Astrocyte of the hippocampus (primary cell): ENCODE measurements around the gene ITPR1.
A peak's percentile ranks its signal among the peaks of the same experiment; 100 is the strongest.

ENCODE experiments used
- DNase-seq: peaks from one replicate; pipeline ENCODE4 v3.0.0; 2011; ENCODE audit warnings: low read depth, low spot score

The ITPR1 gene

GRCh38 chr3:4776399-4776979 lies 283.3 kb downstream of the ITPR1 start:
- no peak for DNase-seq

- DNase-seq: no peak
These were observed 283.9 kb downstream of the ITPR1 start for GRCh38 chr3:4776980-4777581.

GRCh38 chr3:4778119-4778518 lies 285.0 kb downstream of the ITPR1 start:
- DNase-seq: no peak

- DNase-seq: no peak
These were observed 285.6 kb downstream of the ITPR1 start for GRCh38 chr3:4778740-4779139.

- DNase-seq: no peak
These were observed 287.4 kb downstream of the ITPR1 start for GRCh38 chr3:4780545-4780957.

- no peak for DNase-seq
These were observed 288.9 kb downstream of the ITPR1 start for GRCh38 chr3:4782095-4782494.

- DNase-seq: no peak
These were observed 292.4 kb downstream of the ITPR1 start for GRCh38 chr3:4785551-4785950.

GRCh38 chr3:4786431-4786830 lies 293.3 kb downstream of the ITPR1 start:
- DNase-seq: no peak

GRCh38 chr3:4791358-4791757 lies 298.2 kb downstream of the ITPR1 start:
- no peak for DNase-seq

- DNase-seq: no peak
These were observed 300.2 kb downstream of the ITPR1 start for GRCh38 chr3:4793311-4793710.

GRCh38 chr3:4794331-4794730 lies 301.2 kb downstream of the ITPR1 start:
- no peak for DNase-seq

GRCh38 chr3:4794798-4795197 lies 301.6 kb downstream of the ITPR1 start:
- no peak for DNase-seq

GRCh38 chr3:4795905-4796304 lies 302.8 kb downstream of the ITPR1 start:
- no peak for DNase-seq

- peak; percentile 34 for DNase-seq
These were observed 304.1 kb downstream of the ITPR1 start for GRCh38 chr3:4797201-4797705.

- DNase-seq: no peak
These were observed 306.4 kb downstream of the ITPR1 start for GRCh38 chr3:4799266-4800256.

- no peak for DNase-seq
These were observed 307.4 kb downstream of the ITPR1 start for GRCh38 chr3:4800595-4800994.

GRCh38 chr3:4801892-4802291 lies 308.7 kb downstream of the ITPR1 start:
- no peak for DNase-seq

GRCh38 chr3:4802903-4803302 lies 309.8 kb downstream of the ITPR1 start:
- no peak for DNase-seq

- DNase-seq: no peak
These were observed 311.3 kb downstream of the ITPR1 start for GRCh38 chr3:4804161-4805058.

GRCh38 chr3:4805662-4806061 lies 312.5 kb downstream of the ITPR1 start:
- no peak for DNase-seq

- no peak for DNase-seq
These were observed 313.5 kb downstream of the ITPR1 start for GRCh38 chr3:4806535-4807108.
